GM06990 (cell line): Measurements from ENCODE around the gene CERT1.

ENCODE experiments used
- DNase-seq: peaks from one replicate; pipeline ENCODE4 v3.0.0-alpha.2; 2011; ENCODE audit not compliant: insufficient read length; ENCODE audit errors: extremely low read depth
- H3K27me3 ChIP-seq: replicated peaks from 2 replicates; pipeline ENCODE4 v1.6.0; 2011; ENCODE audit warnings: low read length; ENCODE audit not compliant: control insufficient read depth, insufficient read depth
- H3K36me3 ChIP-seq: 2 replicates; pipeline ENCODE4 v1.5.1; 2011; ENCODE audit warnings: low read length; ENCODE audit not compliant: control insufficient read depth, insufficient read depth
- H3K4me3 ChIP-seq: replicated peaks from 2 replicates; pipeline ENCODE4 v1.5.1; 2011; ENCODE audit warnings: low read depth, mild to moderate bottlenecking, control low read depth, low read length
- TF ChIP-seq, protein P1 (sequence below): IDR thresholded peaks from 2 replicates; pipeline ENCODE4 v1.5.1; 2011; ENCODE audit warnings: low read length, control low read depth, mild to moderate bottlenecking, inconsistent platforms; ENCODE audit not compliant: insufficient read depth, poor library complexity, severe bottlenecking

CERT1 gene

GRCh38 chr5:75522542-75522941, 11.1 kb upstream of the CERT1 start:
- no peak for DNase-seq
- Histone ChIP-seq H3K36me3 (no peaks in the 10 kb centered on the region; the same call in 1 of the 2 replicates), H3K4me3 (no peak overlapping the region), H3K27me3 (no peaks in the 10 kb centered on the region)
- TF ChIP-seq, protein P1, sequence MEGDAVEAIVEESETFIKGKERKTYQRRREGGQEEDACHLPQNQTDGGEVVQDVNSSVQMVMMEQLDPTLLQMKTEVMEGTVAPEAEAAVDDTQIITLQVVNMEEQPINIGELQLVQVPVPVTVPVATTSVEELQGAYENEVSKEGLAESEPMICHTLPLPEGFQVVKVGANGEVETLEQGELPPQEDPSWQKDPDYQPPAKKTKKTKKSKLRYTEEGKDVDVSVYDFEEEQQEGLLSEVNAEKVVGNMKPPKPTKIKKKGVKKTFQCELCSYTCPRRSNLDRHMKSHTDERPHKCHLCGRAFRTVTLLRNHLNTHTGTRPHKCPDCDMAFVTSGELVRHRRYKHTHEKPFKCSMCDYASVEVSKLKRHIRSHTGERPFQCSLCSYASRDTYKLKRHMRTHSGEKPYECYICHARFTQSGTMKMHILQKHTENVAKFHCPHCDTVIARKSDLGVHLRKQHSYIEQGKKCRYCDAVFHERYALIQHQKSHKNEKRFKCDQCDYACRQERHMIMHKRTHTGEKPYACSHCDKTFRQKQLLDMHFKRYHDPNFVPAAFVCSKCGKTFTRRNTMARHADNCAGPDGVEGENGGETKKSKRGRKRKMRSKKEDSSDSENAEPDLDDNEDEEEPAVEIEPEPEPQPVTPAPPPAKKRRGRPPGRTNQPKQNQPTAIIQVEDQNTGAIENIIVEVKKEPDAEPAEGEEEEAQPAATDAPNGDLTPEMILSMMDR: no peak

GRCh38 chr5:75522025-75522424, 10.6 kb upstream of the CERT1 start:
- no peaks in the 10 kb centered on the region for H3K27me3 ChIP-seq
- TF ChIP-seq, protein P1: no peak

GRCh38 chr5:75521195-75521594, 9.8 kb upstream of the CERT1 start:
- TF ChIP-seq, protein P1: no peak
- no peak for DNase-seq
- Histone ChIP-seq H3K27me3 (no peaks in the 10 kb centered on the region), H3K36me3 (no peaks in the 10 kb centered on the region; the same call in 1 of the 2 replicates), H3K4me3 (no peak overlapping the region)

More at GRCh38 chr5:75522025-75522424, 10.6 kb upstream of the CERT1 start:
- DNase-seq: no peak
- no peak overlapping the region for H3K4me3 ChIP-seq
- H3K36me3 ChIP-seq: no peaks in the 10 kb centered on the region; the same call in 1 of the 2 replicates

- DNase-seq: no peak
- Histone ChIP-seq H3K36me3 (no peaks in the 10 kb centered on the region; the same call in 1 of the 2 replicates), H3K4me3 (no peak overlapping the region), H3K27me3 (no peaks in the 10 kb centered on the region)
- TF ChIP-seq, protein P1: no peak
These were observed 8.3 kb upstream of the CERT1 start for GRCh38 chr5:75519761-75520160.

GRCh38 chr5:75514323-75514722, 2.9 kb upstream of the CERT1 start:
- TF ChIP-seq, protein P1: no peak
- Histone ChIP-seq H3K36me3 (no peaks in the 10 kb centered on the region; the same call in 1 of the 2 replicates), H3K27me3 (no peaks in the 10 kb centered on the region), H3K4me3 (peak overlapping the region; percentile 78)
- no peak for DNase-seq

DNA sequence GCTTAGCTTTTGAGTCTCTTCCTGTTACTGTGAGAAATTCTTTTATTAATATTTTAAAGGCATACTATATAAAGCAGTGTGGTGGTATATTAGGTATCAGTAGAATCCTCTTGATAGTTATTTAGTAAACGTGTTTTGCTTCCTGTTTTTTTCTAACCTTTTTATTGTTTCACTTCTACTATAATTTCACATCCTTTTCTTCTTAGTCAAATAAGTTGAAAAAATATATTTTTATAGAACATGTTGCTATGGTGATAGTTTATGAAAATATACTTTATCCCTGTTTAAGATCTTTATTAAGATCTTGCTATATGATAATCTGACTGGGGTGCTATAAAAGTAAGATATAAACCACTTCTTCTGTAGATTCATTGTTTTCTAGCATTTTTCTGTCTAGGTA, 2.4 kb upstream of the CERT1 start:
- Histone ChIP-seq H3K36me3 (no peaks in the 10 kb centered on the region; the same call in 1 of the 2 replicates), H3K27me3 (no peaks in the 10 kb centered on the region), H3K4me3 (peak overlapping the region; percentile 78)
- DNase-seq: no peak
- TF ChIP-seq, protein P1: no peak
